Gastroesophageal sphincter (tissue), 3 donors: ENCODE results near the gene APOA4.

Experiments
- CTCF ChIP-seq, 4 experiments: fragments of 200-600 bp in 2 of 4; fragments of 450-650 bp in 2 of 4; sonication (generic) in 1 of 4; IDR thresholded peaks; one replicate each; pipeline ENCODE4 v1.5.1; 2017 to 2019; ENCODE audit warnings: antibody characterized with exemption in 4 of 4, mild to moderate bottlenecking in 2 of 4, moderate library complexity in 2 of 4
- POLR2AphosphoS5 ChIP-seq: sonication (generic); formaldehyde crosslinking; IDR thresholded peaks from one replicate; pipeline ENCODE4 v1.6.1; 2017; ENCODE audit warnings: antibody characterized with exemption

DNA sequence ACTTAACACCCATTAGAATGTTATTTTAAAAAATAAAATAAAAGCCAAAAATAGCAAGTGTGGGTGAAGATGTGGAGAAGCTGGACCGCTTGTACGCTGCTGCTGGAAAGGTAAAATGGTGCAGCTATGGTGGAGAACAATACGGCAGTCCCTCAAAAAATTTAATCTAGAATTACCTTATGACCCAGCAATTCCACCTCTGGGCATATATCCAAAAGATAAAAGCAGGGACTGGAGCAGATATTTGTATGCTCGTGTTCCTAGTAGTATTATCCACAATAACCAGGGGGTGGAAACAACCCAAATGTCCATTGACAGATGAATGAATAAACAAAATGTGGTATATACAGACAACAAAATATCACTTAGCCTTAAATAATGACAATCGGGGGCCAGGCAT lies 25.3 kb downstream of the APOA4 start:
- TF ChIP-seq POLR2AphosphoS5 (no peak), CTCF (IDR thresholded peaks at IDR 0.05) (no peak)
